ENCODE measurements around the gene PIGR. TPM values are rescaled to one million over a fixed set of nuclear protein-coding genes. Genes with fewer than 3 reads are reported as not detected.

PIGR gene
- total and polyA plus RNA-seq, 10 of the 15 experiments (the other 5 are each of a cell fraction or from before 2014, with no cell fraction given) = 0.96 to 7.6 (median 1.8) TPM

DNA sequence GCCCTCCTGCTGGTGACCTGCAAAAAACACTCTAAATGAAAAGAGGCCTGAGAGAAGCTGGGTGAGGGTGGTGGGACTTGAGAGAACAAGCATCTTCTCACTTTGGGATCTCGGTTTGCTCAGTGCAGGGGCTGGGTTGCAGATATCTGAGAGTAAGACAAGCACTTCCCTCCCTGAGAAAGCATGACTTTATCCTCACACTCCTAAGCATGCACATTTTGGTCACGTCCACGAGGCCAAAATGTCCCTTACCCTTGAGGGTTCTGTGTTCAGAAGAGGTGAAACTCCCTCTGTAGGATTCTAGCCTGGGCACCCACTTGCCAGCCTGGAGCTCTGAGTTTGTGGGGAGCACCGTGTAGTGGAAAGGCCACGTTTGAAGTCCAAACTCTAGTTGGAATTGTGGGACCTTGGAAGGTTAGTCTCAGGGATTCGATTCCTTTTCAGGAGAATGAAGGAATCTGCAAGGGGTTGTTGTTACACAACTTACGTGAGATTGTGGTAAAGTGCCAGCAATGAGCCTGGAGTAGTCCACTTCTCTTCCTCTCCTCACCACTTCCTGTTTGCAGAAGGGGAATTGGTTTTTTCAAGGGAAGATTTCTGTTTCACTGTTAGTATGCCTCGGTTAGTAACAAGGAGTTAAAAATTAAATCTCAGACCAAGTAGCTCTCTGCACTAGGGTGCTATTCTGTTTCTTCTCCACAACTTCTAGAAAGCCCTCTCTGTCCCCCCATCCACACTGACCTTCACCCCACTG is 21.0 kb upstream of the PIGR start:
- Histone ChIP-seq H3K27ac (ENCODE audit: control insufficient read depth, insufficient read depth) (peak overlapping the region; percentile 52), H3K9ac (ENCODE audit: control insufficient read depth, insufficient read depth, low read length) (peak overlapping the region; percentile 24; the same call in 1 of the 2 replicates), H3K27me3 (replicated peaks in 1 of 2; ENCODE audit: control insufficient read depth in 2 of 2, insufficient read depth in 2 of 2, low read length in 1 of 2) (no peaks in the 10 kb centered on the region), H3K4me1 (ENCODE audit: control insufficient read depth, insufficient read depth, low read length) (peaks cover 38% of the 10 kb centered on the region), H2AFZ (ENCODE audit: control insufficient read depth, low read depth, low read length) (peak overlapping the region; percentile 60), H4K20me1 (ENCODE audit: control insufficient read depth, insufficient read depth) (no peaks in the 10 kb centered on the region), H3K9me3 (replicated peaks; ENCODE audit: control insufficient read depth, insufficient read depth, low read length) (no peaks in the 10 kb centered on the region), H3K4me2 (ENCODE audit: control insufficient read depth, insufficient read depth) (peak overlapping the region; percentile 76), H3K4me3 (0 out of 2 replicates have a peak overlapping the region, but pooled peaks have one; percentile 37), H3K79me2 (ENCODE audit: control insufficient read depth, insufficient read depth, low read length) (no peaks in the 10 kb centered on the region), H3K36me3 (ENCODE audit: control insufficient read depth in 2 of 2, insufficient read depth in 2 of 2, low read length in 1 of 2) (no peaks in the 10 kb centered on the region)
- BruUV-seq (replicated peaks) = no TSS peak
- ChIA-PET CTCF (interaction anchor here (0.6 to 9.8 kb wide), 10 partner anchors 12 to 532 kb away, joined by 3 to 136 read pairs (median 3); no protein-coding TSS in a partner anchor), POLR2A (interaction anchor here (0.6 to 1.6 kb wide), 7 partner anchors 12 to 287 kb away, joined by 3 to 4 read pairs (median 3); no protein-coding TSS in a partner anchor), SMC1A (ENCODE audit: uncharacterized antibody, unreplicated experiment) (interaction anchor here (0.6 to 7.5 kb wide), 12 partner anchors 9 to 164 kb away, joined by 3 to 68 read pairs (median 4); partner anchors contain the start of genes FCMR and PIGR), RAD21 (ENCODE audit: unreplicated experiment) (interaction anchor here (0.6 to 3.5 kb wide), 9 partner anchors 12 to 328 kb away, joined by 3 to 18 read pairs (median 4); partner anchors contain the start of gene FCMR)
- in situ Hi-C loops (cut with MboI) = no loop called here
- FAIRE-seq (peak; percentile 66), DNase-seq (ENCODE audit: low read depth, low spot score) (peak; percentile 72), ATAC-seq (peak; percentile 72)
- 11% methylated on average over 8 of the region's 8 CpGs for WGBS (ENCODE audit: insufficient coverage, insufficient replicate concordance, low lambda C conversion rate, missing lambda C conversion rate)
- intact Hi-C loops (cut with micrococcal nuclease; ENCODE audit: unreplicated experiment) = no loop called here
- TF ChIP-seq ZBED1 (IDR thresholded peaks at IDR 0.05; ENCODE audit: borderline replicate concordance) (no peak), PAX5 (IDR thresholded peaks at IDR 0.05; ENCODE audit: borderline replicate concordance, low read depth, low read length) (peak; percentile 14; the same call in 1 of the 2 replicates), KLF5 (IDR thresholded peaks at IDR 0.05; ENCODE audit: partially characterized antibody) (no peak), ZNF384 (IDR thresholded peaks at IDR 0.05; ENCODE audit: borderline replicate concordance, low read depth, low read length) (no peak), IKZF1 (conservative IDR thresholded peaks at IDR 0.05) (peak; percentile 94), NFYA (IDR thresholded peaks at IDR 0.05; ENCODE audit: borderline replicate concordance, low read depth, low read length) (no peak), EGR1 (IDR thresholded peaks at IDR 0.05; ENCODE audit: borderline replicate concordance in 1 of 2, low read depth in 2 of 2, low read length in 2 of 2) (0 out of 3 replicates have a peak, but pooled peaks of 1 of the 2 experiments have one; percentile 11), CREM (IDR thresholded peaks at IDR 0.05; ENCODE audit: low read depth) (no peak), MEF2A (IDR thresholded peaks at IDR 0.05; ENCODE audit: insufficient read depth, low read depth, low read length) (no peak), BRCA1 (IDR thresholded peaks at IDR 0.05; ENCODE audit: low read depth, low read length) (no peak), SPI1 (IDR thresholded peaks at IDR 0.05; ENCODE audit: borderline replicate concordance, insufficient read depth, low read depth, low read length) (peak; percentile 87)
- TF ChIP-seq, protein P1, sequence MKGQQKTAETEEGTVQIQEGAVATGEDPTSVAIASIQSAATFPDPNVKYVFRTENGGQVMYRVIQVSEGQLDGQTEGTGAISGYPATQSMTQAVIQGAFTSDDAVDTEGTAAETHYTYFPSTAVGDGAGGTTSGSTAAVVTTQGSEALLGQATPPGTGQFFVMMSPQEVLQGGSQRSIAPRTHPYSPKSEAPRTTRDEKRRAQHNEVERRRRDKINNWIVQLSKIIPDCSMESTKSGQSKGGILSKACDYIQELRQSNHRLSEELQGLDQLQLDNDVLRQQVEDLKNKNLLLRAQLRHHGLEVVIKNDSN (IDR thresholded peaks at IDR 0.05; ENCODE audit: borderline replicate concordance, extremely low read length, insufficient read depth, low read depth, low read length) = no peak
- TF ChIP-seq, protein P2, sequence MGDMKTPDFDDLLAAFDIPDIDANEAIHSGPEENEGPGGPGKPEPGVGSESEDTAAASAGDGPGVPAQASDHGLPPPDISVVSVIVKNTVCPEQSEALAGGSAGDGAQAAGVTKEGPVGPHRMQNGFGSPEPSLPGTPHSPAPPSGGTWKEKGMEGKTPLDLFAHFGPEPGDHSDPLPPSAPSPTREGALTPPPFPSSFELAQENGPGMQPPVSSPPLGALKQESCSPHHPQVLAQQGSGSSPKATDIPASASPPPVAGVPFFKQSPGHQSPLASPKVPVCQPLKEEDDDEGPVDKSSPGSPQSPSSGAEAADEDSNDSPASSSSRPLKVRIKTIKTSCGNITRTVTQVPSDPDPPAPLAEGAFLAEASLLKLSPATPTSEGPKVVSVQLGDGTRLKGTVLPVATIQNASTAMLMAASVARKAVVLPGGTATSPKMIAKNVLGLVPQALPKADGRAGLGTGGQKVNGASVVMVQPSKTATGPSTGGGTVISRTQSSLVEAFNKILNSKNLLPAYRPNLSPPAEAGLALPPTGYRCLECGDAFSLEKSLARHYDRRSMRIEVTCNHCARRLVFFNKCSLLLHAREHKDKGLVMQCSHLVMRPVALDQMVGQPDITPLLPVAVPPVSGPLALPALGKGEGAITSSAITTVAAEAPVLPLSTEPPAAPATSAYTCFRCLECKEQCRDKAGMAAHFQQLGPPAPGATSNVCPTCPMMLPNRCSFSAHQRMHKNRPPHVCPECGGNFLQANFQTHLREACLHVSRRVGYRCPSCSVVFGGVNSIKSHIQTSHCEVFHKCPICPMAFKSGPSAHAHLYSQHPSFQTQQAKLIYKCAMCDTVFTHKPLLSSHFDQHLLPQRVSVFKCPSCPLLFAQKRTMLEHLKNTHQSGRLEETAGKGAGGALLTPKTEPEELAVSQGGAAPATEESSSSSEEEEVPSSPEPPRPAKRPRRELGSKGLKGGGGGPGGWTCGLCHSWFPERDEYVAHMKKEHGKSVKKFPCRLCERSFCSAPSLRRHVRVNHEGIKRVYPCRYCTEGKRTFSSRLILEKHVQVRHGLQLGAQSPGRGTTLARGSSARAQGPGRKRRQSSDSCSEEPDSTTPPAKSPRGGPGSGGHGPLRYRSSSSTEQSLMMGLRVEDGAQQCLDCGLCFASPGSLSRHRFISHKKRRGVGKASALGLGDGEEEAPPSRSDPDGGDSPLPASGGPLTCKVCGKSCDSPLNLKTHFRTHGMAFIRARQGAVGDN (IDR thresholded peaks at IDR 0.05) = peak; percentile 80
- TF ChIP-seq, protein P3, sequence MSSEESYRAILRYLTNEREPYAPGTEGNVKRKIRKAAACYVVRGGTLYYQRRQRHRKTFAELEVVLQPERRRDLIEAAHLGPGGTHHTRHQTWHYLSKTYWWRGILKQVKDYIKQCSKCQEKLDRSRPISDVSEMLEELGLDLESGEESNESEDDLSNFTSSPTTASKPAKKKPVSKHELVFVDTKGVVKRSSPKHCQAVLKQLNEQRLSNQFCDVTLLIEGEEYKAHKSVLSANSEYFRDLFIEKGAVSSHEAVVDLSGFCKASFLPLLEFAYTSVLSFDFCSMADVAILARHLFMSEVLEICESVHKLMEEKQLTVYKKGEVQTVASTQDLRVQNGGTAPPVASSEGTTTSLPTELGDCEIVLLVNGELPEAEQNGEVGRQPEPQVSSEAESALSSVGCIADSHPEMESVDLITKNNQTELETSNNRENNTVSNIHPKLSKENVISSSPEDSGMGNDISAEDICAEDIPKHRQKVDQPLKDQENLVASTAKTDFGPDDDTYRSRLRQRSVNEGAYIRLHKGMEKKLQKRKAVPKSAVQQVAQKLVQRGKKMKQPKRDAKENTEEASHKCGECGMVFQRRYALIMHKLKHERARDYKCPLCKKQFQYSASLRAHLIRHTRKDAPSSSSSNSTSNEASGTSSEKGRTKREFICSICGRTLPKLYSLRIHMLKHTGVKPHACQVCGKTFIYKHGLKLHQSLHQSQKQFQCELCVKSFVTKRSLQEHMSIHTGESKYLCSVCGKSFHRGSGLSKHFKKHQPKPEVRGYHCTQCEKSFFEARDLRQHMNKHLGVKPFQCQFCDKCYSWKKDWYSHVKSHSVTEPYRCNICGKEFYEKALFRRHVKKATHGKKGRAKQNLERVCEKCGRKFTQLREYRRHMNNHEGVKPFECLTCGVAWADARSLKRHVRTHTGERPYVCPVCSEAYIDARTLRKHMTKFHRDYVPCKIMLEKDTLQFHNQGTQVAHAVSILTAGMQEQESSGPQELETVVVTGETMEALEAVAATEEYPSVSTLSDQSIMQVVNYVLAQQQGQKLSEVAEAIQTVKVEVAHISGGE (CRISPR knock-in tag; IDR thresholded peaks at IDR 0.05) = no peak
